SK-N-MC (cell line): ENCODE measurements around the gene CDK5R2.

Experiments
- DNase-seq: peaks from one replicate; pipeline ENCODE4 v3.0.0-alpha.2; 2011; ENCODE audit warnings: low read depth, low spot score
- H3K27ac ChIP-seq: fragments of 200-600 bp; sonication (generic); 2 replicates; pipeline ENCODE4 v1.5.1; 2016; ENCODE audit warnings: mixed run types
- H3K36me3 ChIP-seq: fragments of 200-600 bp; sonication (generic); 2 replicates; pipeline ENCODE4 v1.6.1; 2017; ENCODE audit warnings: antibody characterized with exemption, low read length, mixed read lengths; ENCODE audit not compliant: insufficient read depth
- H3K4me3 ChIP-seq: fragments of 200-600 bp; sonication (generic); 2 replicates; pipeline ENCODE4 v1.5.1; 2016
- H3K9ac ChIP-seq: fragments of 200-600 bp; sonication (generic); 2 replicates; pipeline ENCODE4 v1.8.0; 2017; ENCODE audit warnings: mixed run types, mixed read lengths; ENCODE audit not compliant: insufficient read length
- H3K9me3 ChIP-seq: fragments of 200-600 bp; sonication (generic); 2 replicates; pipeline ENCODE4 v1.6.1; 2017; ENCODE audit warnings: low read depth, mild to moderate bottlenecking, antibody characterized with exemption, low read length, moderate library complexity, mixed read lengths
- EZH2 ChIP-seq: fragments of 200-600 bp; sonication (generic); IDR thresholded peaks from one replicate; pipeline ENCODE4 v1.6.1; 2017; ENCODE audit warnings: antibody characterized with exemption
- FOXP2 ChIP-seq: optimal IDR thresholded peaks from 2 replicates; pipeline ENCODE3; 2011; ENCODE audit warnings: mild to moderate bottlenecking, moderate library complexity; ENCODE audit not compliant: insufficient read depth; ENCODE audit errors: extremely low read length, control extremely low read depth
- POLR2AphosphoS5 ChIP-seq: IDR thresholded peaks from 2 replicates; pipeline ENCODE4 v1.6.1; 2012; ENCODE audit warnings: mild to moderate bottlenecking, low read depth, low read length, borderline replicate concordance

Gene CDK5R2

GRCh38 chr2:218998414-218999002 is 39.0 kb downstream of the CDK5R2 start:
- no peak for TF ChIP-seq EZH2
- TF ChIP-seq POLR2AphosphoS5, result no peak
- no peak for TF ChIP-seq FOXP2
- no peak overlapping the region for H3K4me3 ChIP-seq
- no peak overlapping the region for H3K9ac ChIP-seq
- DNase-seq, result no peak
- no peaks in the 10 kb centered on the region for H3K9me3 ChIP-seq
- H3K27ac ChIP-seq, result no peak overlapping the region
- no peaks in the 10 kb centered on the region for H3K36me3 ChIP-seq

- Histone ChIP-seq H3K36me3 (no peaks in the 10 kb centered on the region), H3K9me3 (no peaks in the 10 kb centered on the region), H3K9ac (no peak overlapping the region), H3K4me3 (no peak overlapping the region), H3K27ac (no peak overlapping the region)
- TF ChIP-seq EZH2 (no peak), POLR2AphosphoS5 (no peak), FOXP2 (no peak)
- DNase-seq, result no peak
These were observed 39.8 kb downstream of the CDK5R2 start for GRCh38 chr2:218999021-218999880.

DNA sequence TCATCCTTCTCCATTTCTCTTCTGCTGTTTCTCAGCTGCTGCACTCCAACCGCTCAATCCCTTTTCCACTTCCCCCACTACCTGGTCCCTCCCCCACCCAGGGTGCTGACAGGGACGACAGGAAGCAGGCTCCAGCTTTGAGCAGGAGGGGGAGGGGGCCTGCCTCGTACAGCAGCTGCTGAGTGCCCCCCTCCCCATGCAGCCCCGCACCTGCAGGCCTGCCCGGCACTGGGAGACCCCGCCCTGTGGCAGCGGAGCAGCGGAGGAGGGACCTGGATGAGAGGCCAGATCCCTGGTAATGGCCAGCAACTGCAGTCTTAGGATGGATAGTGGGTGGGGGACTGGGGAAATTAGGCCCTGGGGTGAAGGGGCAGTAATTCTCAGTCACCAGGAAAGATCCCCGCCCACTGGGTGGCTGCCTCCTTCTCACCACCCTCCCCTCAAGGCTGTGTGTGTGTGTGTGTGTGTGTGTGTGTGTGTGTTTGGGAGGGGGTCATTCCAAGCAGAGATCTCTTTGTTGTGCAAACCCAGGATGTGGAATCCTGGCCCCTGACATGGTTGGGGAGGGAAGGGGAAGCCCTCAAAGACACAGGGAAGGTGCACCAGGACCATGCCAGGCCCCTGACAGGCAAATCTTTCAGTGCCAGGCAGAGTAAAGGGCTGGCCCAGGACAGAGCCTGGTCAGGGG is 40.6 kb downstream of the CDK5R2 start:
- Histone ChIP-seq H3K9me3 (no peaks in the 10 kb centered on the region), H3K9ac (no peak overlapping the region), H3K36me3 (no peaks in the 10 kb centered on the region), H3K4me3 (no peak overlapping the region), H3K27ac (no peak overlapping the region)
- DNase-seq, result no peak
- no peak for TF ChIP-seq POLR2AphosphoS5
- TF ChIP-seq FOXP2, result no peak
- TF ChIP-seq EZH2, result no peak

- H3K9ac ChIP-seq, result no peak overlapping the region
- no peak for DNase-seq
- no peak overlapping the region for H3K4me3 ChIP-seq
- H3K27ac ChIP-seq, result no peak overlapping the region
- H3K36me3 ChIP-seq, result no peaks in the 10 kb centered on the region
- no peaks in the 10 kb centered on the region for H3K9me3 ChIP-seq
- TF ChIP-seq EZH2, result no peak
- no peak for TF ChIP-seq POLR2AphosphoS5
- no peak for TF ChIP-seq FOXP2
These were observed 41.1 kb downstream of the CDK5R2 start for GRCh38 chr2:219000569-219000960.

DNA sequence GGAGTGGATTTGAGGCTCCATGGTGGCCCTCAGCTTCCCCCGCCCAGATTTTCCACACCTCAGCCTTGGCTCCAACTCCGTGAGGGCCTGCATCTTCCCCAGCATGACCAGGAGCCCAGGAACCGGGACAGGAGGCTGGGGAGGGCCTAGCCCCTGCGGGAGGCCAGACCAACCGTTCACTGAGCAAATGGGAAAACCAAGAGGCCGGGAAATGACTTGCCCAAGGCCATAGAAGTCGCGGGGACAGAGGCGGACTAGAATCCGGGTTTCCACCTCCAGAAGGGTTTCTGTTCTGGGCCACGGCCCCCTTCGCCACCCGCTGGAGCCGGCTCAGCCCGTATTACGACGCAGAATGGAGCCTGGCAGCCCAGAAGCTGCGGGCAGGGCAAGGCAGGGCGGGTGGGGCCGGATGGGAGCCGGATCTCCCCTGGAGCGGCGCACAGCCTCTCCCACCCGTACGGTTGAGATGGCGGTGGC is 41.7 kb downstream of the CDK5R2 start:
- DNase-seq, result no peak
- Histone ChIP-seq H3K27ac (no peak overlapping the region), H3K9me3 (no peaks in the 10 kb centered on the region), H3K4me3 (no peak overlapping the region), H3K9ac (no peak overlapping the region), H3K36me3 (no peaks in the 10 kb centered on the region)
- TF ChIP-seq POLR2AphosphoS5, result no peak

DNA sequence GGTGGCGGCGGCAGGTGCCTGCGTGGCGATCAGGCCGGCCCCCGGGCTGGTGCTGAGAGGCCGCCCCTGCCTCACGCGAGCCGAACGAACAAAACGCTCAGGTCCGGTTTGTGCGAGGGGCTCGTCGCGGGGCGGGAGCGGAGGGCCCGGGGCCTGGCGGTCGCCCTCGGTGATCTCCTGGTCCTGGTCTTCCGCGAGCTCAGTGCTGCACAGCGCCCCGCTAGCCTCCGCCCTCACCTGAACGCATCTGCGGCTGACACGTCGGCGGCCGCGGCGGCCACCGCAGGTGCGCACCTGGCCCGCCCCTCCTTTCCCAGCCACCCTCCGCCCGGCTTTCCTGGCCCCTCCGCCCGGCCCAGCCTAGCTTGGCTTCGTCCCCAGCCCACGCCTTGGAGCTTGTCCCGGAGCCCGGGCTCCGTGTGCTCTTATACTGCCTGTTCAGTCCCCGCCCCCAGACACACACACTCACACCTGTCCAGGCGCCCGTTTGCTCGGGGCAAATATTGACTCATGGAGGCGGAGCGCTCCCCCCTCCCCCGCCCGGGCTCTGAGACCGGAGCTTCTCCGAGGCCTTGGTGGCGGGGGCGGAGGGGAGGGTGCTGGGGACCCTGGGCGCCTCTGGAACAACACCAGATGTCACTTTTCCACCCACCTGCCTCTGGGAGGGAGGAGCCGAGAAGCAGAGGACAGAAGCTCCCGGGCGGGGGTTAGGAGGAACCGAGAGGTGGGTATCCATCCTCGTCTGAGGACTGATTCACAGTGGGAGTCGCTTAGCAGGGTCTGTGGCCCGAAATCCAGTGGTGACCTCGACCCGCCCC is 42.3 kb downstream of the CDK5R2 start:
- Histone ChIP-seq H3K9ac (no peak overlapping the region), H3K4me3 (no peak overlapping the region), H3K27ac (no peak overlapping the region), H3K9me3 (no peaks in the 10 kb centered on the region), H3K36me3 (no peaks in the 10 kb centered on the region)
- no peak for DNase-seq
- TF ChIP-seq FOXP2 (no peak), POLR2AphosphoS5 (no peak), EZH2 (no peak)

DNA sequence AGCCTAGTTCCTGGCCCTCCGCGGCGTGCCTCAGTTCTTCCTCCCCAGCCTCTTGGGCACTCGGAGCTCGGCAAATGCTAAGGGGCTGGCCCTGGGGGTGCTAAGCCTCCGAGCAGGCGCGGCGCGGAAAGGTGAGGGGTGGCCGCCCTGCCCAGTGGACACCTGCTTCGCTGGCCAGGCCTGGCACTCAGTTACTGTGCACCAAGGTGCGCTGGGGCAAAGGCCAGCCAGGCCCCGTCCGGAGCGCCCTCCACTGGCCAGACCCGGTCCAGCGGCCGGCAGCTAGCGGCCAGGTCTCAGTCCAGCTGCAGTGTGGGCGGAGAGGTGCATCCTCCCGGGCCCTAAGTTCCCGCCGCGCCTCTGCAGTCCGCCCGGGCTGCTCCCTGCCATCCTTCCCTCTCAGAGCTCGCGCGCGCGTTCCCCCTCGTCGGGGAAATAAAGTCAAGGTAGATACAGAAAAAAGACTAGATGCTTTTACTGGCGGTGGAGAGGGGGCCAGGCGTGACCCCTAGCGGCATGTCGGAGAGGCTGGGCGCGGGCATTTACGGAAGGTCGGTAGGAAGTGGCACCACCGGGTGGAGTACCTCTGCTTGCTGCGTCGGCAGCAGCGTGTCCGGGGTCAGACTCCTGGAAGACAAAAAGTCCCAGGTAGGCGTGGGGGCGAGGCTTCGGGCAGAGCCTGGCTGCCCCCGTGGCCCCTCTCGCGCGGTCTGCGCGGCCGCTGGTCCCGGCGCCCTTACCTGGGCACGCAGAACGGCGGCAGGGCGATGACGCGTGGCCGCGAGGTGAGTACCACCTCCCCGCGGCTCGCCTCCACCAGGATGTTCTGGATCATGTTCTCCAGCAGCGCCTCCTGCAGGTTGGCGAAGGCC is 43.2 kb downstream of the CDK5R2 start:
- TF ChIP-seq FOXP2 (no peak), POLR2AphosphoS5 (no peak), EZH2 (no peak)
- no peaks in the 10 kb centered on the region for H3K36me3 ChIP-seq
- H3K9ac ChIP-seq, result no peak overlapping the region
- H3K4me3 ChIP-seq, result no peak overlapping the region
- H3K9me3 ChIP-seq, result no peaks in the 10 kb centered on the region
- DNase-seq, result no peak
- H3K27ac ChIP-seq, result no peak overlapping the region
